Mucosa of descending colon (tissue), 3 donors: ENCODE results near the gene KIRREL3. TPM values are rescaled to one million over a fixed set of nuclear protein-coding genes. Genes with fewer than 3 reads are reported as not detected.

ENCODE experiments used
- ATAC-seq: fragments of 200-7000 bp; cut with Tn5 transposase; one replicate; pipeline ENCODE4 v1.9.1; 2020; ENCODE audit warnings: mild to moderate bottlenecking, moderate library complexity
- DNase-seq, 3 donors: peaks; one replicate each; pipeline ENCODE4 v3.0.0-alpha.2; 2020
- H3K36me3 ChIP-seq: fragments of 200-600 bp; one replicate; pipeline ENCODE4 v1.8.0; 2021; ENCODE audit warnings: low read depth, mild to moderate bottlenecking
- H3K4me1 ChIP-seq: fragments of 200-600 bp; one replicate; pipeline ENCODE4 v1.8.0; 2021; ENCODE audit warnings: low read depth, mild to moderate bottlenecking
- H3K4me3 ChIP-seq: fragments of 200-600 bp; one replicate; pipeline ENCODE4 v1.8.0; 2021; ENCODE audit warnings: mild to moderate bottlenecking
- H3K9me3 ChIP-seq: fragments of 200-600 bp; one replicate; pipeline ENCODE4 v1.8.0; 2021; ENCODE audit warnings: mild to moderate bottlenecking
- intact Hi-C, 2 donors: fragments of 100-400 bp; cut with DNase I in 1 of 2; cut with micrococcal nuclease in 1 of 2; formaldehyde crosslinking; loops; one replicate each; pipeline versions ENCODE4 v1.11.0 to v1.11.1; 2022; cut with DNase I, micrococcal nuclease
- total RNA-seq, 3 donors: library from RNA; stranded (reverse); fragmentation: NEBNext Ultra II Directional in 2 of 3; extraction: Animal tissue kit (Norgen Biotek cat#: 25700) in 2 of 3; gene quantifications; one replicate each; pipeline versions ENCODE4 v1.2.1 to v1.2.4, GENCODE V29; 2021 to 2023
- TF ChIP-seq, protein P1 (sequence below): fragments of 200-600 bp; IDR thresholded peaks from one replicate; pipeline ENCODE4 v1.8.0; 2022; ENCODE audit warnings: antibody characterized with exemption, mild to moderate bottlenecking
- donor health status: DM: no; HTN: no; CAD: no; lungs with moderate emphysema.
- donor health status: DM: no; HTN: no; CAD: no.
- donor health status: DM: no; HTN: yes; CAD: no.

Gene KIRREL3
- total RNA-seq, 3 donors from 2014 or later: 0.23 to 2.4 (median 0.70) TPM

DNA sequence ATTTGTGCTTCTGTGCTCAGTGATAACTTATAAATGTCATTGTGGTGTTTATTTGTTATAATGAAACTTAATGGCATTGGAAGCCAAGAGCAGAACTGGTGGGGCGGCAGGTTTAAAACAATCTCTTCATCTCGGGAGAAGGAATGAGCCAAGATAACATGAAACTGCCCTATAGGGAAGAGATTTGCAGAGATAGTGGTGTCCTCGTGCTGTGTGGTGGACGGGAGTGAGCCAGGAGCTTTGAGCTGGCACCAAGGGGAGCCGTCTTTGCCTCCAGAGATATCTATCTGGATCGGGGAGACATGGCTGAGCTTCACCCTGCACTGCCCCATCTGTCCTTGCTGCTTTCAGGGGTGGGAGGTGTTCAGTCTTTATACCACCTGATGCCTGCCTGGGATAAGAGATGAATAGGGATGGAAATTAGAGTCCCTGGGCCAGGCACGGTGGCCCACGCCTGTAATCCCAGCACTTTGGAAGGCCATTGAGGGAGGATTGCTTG, 455.5 kb downstream of the KIRREL3 start:
- H3K36me3 ChIP-seq: no peaks in the 10 kb centered on the region
- DNase-seq (no peak), ATAC-seq (no peak)
- intact Hi-C loops: no loop called here
- TF ChIP-seq, protein P1, sequence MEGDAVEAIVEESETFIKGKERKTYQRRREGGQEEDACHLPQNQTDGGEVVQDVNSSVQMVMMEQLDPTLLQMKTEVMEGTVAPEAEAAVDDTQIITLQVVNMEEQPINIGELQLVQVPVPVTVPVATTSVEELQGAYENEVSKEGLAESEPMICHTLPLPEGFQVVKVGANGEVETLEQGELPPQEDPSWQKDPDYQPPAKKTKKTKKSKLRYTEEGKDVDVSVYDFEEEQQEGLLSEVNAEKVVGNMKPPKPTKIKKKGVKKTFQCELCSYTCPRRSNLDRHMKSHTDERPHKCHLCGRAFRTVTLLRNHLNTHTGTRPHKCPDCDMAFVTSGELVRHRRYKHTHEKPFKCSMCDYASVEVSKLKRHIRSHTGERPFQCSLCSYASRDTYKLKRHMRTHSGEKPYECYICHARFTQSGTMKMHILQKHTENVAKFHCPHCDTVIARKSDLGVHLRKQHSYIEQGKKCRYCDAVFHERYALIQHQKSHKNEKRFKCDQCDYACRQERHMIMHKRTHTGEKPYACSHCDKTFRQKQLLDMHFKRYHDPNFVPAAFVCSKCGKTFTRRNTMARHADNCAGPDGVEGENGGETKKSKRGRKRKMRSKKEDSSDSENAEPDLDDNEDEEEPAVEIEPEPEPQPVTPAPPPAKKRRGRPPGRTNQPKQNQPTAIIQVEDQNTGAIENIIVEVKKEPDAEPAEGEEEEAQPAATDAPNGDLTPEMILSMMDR: no peak
- H3K4me1 ChIP-seq: no peaks in the 10 kb centered on the region
- H3K9me3 ChIP-seq: no peaks in the 10 kb centered on the region
- H3K4me3 ChIP-seq: no peak overlapping the region

DNA sequence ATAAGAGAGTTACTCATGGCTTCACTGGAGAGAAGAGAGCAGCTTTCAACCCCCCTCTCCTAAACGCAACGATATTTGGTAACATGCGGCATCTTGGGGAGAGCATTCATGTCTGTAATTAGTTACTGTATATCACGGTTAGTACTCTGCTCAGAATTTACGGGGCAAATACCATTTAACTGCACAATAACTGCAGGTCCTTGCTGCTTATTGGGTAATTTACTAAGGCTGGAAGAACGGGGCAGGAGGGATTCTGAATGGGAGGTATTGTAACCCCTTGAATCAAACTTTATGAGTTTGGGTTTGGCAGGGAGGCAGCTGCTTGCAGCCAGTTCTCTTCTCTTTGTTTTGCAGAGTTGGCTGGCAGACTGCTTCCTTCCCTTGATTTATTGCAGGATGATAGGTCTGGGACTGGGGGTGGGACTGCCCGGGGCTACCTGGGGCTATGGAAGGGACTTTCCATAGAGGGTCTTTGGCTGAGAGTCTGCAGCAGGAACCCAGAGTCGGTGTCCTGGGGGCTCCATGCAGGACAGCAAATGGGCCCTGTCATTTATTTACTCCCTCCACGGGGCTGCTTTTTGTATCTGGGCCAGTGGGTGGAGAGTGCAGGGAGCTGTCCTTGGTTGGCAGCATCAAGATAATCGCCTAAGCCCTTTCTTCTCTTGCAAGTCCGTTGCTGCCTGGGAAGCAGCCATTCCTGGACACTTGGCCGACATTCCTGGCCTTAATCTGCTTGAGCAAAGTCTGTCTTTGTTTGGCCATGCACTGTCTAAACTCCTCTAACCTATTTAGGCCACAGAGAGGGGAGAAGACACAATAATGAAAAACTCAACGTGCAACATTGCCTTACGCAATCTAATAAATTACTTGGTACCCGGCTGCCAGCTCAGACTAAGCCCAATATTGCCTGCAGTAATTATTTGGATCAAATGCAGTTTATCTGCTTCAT, 456.2 kb downstream of the KIRREL3 start:
- peak; percentile 17 for ATAC-seq

DNA sequence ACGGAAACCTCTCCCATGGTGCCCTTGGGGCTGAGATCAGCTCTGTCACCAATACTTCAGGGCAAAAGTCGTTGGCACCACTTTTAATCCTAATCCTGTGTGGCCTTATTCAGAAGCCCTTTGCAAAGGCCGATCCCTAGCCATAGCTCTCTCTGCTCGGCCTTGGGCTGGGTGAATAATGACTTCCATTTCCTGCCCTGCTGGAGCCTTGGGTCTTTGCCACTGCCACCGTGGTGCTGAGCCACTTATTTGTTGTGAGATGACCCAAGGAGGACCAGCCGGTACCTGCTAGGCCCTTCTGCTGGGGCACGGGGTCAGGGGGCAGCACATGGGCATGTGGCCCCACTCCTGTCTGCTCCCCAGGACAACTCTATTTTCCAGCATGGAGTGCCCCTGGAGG, 456.9 kb downstream of the KIRREL3 start:
- DNase-seq (no peak), ATAC-seq (peak; percentile 8)
- H3K9me3 ChIP-seq: no peaks in the 10 kb centered on the region
- TF ChIP-seq, protein P1: no peak
- H3K36me3 ChIP-seq: no peaks in the 10 kb centered on the region
- intact Hi-C loops: no loop called here
- no peaks in the 10 kb centered on the region for H3K4me1 ChIP-seq
- no peak overlapping the region for H3K4me3 ChIP-seq

More for the DNA sequence above, 456.2 kb downstream of the KIRREL3 start:
- Histone ChIP-seq H3K9me3 (no peaks in the 10 kb centered on the region), H3K4me1 (no peaks in the 10 kb centered on the region), H3K36me3 (no peaks in the 10 kb centered on the region), H3K4me3 (no peak overlapping the region)
- TF ChIP-seq, protein P1: no peak
- peak in 1 of 3 donors; percentile 4 for DNase-seq
- intact Hi-C loops: no loop called here

DNA sequence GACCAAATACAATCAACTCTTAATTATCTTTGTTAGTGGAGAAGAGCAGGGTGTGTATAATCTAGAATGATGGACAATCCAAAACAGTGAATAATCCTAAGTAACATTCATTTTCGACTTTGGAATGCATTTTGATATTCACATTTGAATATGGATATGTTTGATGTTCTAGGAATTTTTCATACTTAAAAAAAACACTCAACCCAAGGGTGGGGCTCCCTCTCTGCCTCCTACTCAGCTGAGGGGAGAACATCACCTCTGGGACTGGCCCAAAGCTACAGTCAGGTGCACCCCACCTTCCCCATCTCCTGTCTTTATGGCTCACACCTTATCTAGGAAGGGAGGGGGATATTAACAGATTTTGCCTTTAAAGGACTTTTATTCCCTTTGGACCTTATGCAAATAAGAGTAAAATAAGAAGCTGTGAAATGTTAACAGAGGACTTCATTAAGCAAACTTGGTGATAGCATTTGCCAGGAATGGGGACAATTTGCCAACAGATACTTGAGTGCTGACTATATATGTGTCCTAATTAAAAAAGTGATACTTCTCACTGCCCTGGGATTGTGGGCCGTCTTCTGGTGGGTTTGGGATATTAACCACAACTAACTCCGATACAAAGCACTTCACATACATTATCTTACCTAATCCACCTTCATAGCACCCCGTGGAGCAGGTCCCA, 458.1 kb downstream of the KIRREL3 start:
- Histone ChIP-seq H3K4me3 (no peak overlapping the region), H3K9me3 (no peaks in the 10 kb centered on the region), H3K4me1 (no peaks in the 10 kb centered on the region), H3K36me3 (no peaks in the 10 kb centered on the region)
- intact Hi-C loops: no loop called here
- TF ChIP-seq, protein P1: no peak
- ATAC-seq (no peak), DNase-seq (no peak)

DNA sequence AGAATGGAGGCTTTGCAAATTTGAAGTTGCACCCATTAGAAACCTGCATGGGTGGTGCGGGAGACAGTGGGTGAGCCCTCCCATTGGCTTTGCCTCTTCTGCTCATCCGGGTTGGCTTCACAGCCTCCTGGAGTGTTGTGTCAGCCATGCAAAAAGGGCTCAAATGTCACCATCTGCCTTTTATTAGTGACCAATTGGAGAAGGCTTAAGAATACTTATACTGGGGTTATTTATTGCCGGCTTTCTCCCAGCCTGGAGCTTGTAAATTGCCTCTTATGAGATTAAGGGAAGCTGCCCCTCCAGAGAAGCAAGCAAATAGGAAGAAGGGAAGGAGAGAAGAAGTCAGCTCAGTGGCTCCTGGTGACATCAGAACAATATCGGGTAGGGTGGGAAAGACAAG, 462.5 kb downstream of the KIRREL3 start:
- DNase-seq (no peak), ATAC-seq (no peak)
- H3K36me3 ChIP-seq: no peaks in the 10 kb centered on the region
- intact Hi-C loops: no loop called here
- TF ChIP-seq, protein P1: no peak
- H3K9me3 ChIP-seq: no peaks in the 10 kb centered on the region
- H3K4me3 ChIP-seq: no peak overlapping the region
- no peaks in the 10 kb centered on the region for H3K4me1 ChIP-seq
